OCI-LY7 (cell line): ENCODE data around the gene CCDC83. TPM values are rescaled to one million over a fixed set of nuclear protein-coding genes. Genes with fewer than 3 reads are reported as not detected.
"Not testable (repeated sequence)": the region's sequence is repeated elsewhere in the genome, so short reads cannot be mapped to it uniquely, and the experiment has no call there.

Experiments used
- BruUV-seq: library from RNA; stranded (reverse); fragments of 400-500 nt; replicated peaks from 2 replicates; lab custom pipeline; 2021; lab: Mats Ljungman, UMichigan
- CTCF ChIA-PET: fragments of 300-600 bp; sonication (Branson Sonifier 250); formaldehyde crosslinking; loops from one replicate; lab custom pipeline; 2022; ENCODE audit warnings: antibody characterized with exemption; ENCODE audit not compliant: unreplicated experiment; lab: Charles Lee
- POLR2A ChIA-PET: fragments of 300-600 bp; sonication (Branson Sonifier 250); formaldehyde crosslinking; loops from one replicate; lab custom pipeline; 2022; ENCODE audit warnings: antibody characterized with exemption; lab: Charles Lee
- DNase-seq: peaks from one replicate; pipeline ENCODE4 v3.0.0-alpha.2; 2015; ENCODE audit warnings: low spot score
- H2AFZ ChIP-seq: fragments of 200-600 bp; sonication (generic), shearing (Covaris generic); 2 replicates; pipeline ENCODE4 v1.6.1; 2014; ENCODE audit warnings: mild to moderate bottlenecking, antibody characterized with exemption, low read length, moderate library complexity
- H3K27ac ChIP-seq: fragments of 200-600 bp; sonication (generic); 2 replicates; pipeline ENCODE4 v1.5.1; 2014; ENCODE audit warnings: mixed run types, low read depth, mild to moderate bottlenecking, moderate library complexity, low read length, inconsistent platforms; ENCODE audit not compliant: poor library complexity, severe bottlenecking
- H3K36me3 ChIP-seq: fragments of 200-600 bp; sonication (generic); 2 replicates; pipeline ENCODE4 v1.6.1; 2014; ENCODE audit warnings: mild to moderate bottlenecking, antibody characterized with exemption, low read length, moderate library complexity, mixed read lengths; ENCODE audit not compliant: insufficient read depth
- H3K4me1 ChIP-seq: fragments of 200-600 bp; sonication (generic); 2 replicates; pipeline ENCODE4 v1.5.1; 2014; ENCODE audit warnings: mild to moderate bottlenecking, low read length; ENCODE audit not compliant: insufficient read depth, poor library complexity, severe bottlenecking
- H3K4me2 ChIP-seq: fragments of 200-600 bp; sonication (generic); 2 replicates; pipeline ENCODE4 v1.6.1; 2014; ENCODE audit warnings: mild to moderate bottlenecking, low read length
- H3K4me3 ChIP-seq: fragments of 200-600 bp; sonication (generic); 2 replicates; pipeline ENCODE4 v1.5.1; 2014; ENCODE audit warnings: mild to moderate bottlenecking, low read depth, low read length; ENCODE audit not compliant: poor library complexity, severe bottlenecking
- H3K79me2 ChIP-seq: fragments of 200-600 bp; sonication (generic); 2 replicates; pipeline ENCODE4 v1.6.1; 2016; ENCODE audit warnings: low read depth, mild to moderate bottlenecking, low read length, moderate library complexity, mixed read lengths; ENCODE audit not compliant: insufficient read depth
- H3K9me2 ChIP-seq: fragments of 200-600 bp; sonication (generic); 2 replicates; pipeline ENCODE4 v1.6.1; 2016; ENCODE audit warnings: mild to moderate bottlenecking, low read length, mixed read lengths; ENCODE audit not compliant: insufficient read depth
- H3K9me3 ChIP-seq: fragments of 200-600 bp; sonication (generic); 2 replicates; pipeline ENCODE4 v1.6.1; 2014; ENCODE audit warnings: mild to moderate bottlenecking, mixed run types, low read length, mixed read lengths
- H4K20me1 ChIP-seq: fragments of 200-600 bp; sonication (generic); 2 replicates; pipeline ENCODE4 v1.6.1; 2014; ENCODE audit warnings: mild to moderate bottlenecking, antibody characterized with exemption, low read length, moderate library complexity, mixed read lengths; ENCODE audit not compliant: insufficient read depth
- CTCF ChIP-seq: fragments of 200-600 bp; sonication (generic); conservative IDR thresholded peaks from 2 replicates; pipeline ENCODE4 v1.5.1; 2014; ENCODE audit warnings: mild to moderate bottlenecking, antibody characterized with exemption, low read length, moderate library complexity, mixed read lengths
- EZH2phosphoT487 ChIP-seq: fragments of 200-600 bp; sonication (generic); IDR thresholded peaks from 2 replicates; pipeline ENCODE4 v1.6.1; 2018; ENCODE audit warnings: low read depth, borderline replicate concordance, mild to moderate bottlenecking, mixed run types, antibody characterized with exemption, low read length, moderate library complexity, mixed read lengths
- intact Hi-C: fragments of 100-400 bp; cut with micrococcal nuclease; formaldehyde crosslinking; loops from one replicate; pipeline ENCODE4 v1.10.0; 2022; ENCODE audit not compliant: unreplicated experiment
- total RNA-seq, 2 experiments: library from RNA; depleted of rRNA in 1 of 2; stranded (reverse); fragments of >200 nt in 1 of 2; shearing (Covaris generic) in 1 of 2; gene quantifications; 2 replicates each; pipeline ENCODE4 v1.2.3, GENCODE V29; 2014 to 2022

Gene CCDC83
- total RNA-seq, 2 experiments from 2014 or later, result not detected

GRCh38 chr11:85950317-85951048, 95.3 kb downstream of the CCDC83 start:
- Histone ChIP-seq H3K9me3 (peaks cover 11% of the 10 kb centered on the region; the same call in 1 of the 2 replicates), H2AFZ (no peak overlapping the region), H3K4me3 (no peak overlapping the region), H3K9me2 (no peaks in the 10 kb centered on the region), H4K20me1 (no peaks in the 10 kb centered on the region), H3K36me3 (peaks cover 18% of the 10 kb centered on the region), H3K27ac (no peak overlapping the region), H3K79me2 (no peaks in the 10 kb centered on the region), H3K4me1 (no peaks in the 10 kb centered on the region), H3K4me2 (no peak overlapping the region)
- no TSS peak for BruUV-seq
- POLR2A ChIA-PET, result no interaction called here
- no peak for TF ChIP-seq EZH2phosphoT487
- TF ChIP-seq CTCF, result no peak
- DNase-seq, result no peak
- CTCF ChIA-PET, result no interaction called here
- intact Hi-C loops, result no loop called here

- TF ChIP-seq EZH2phosphoT487 (no peak), CTCF (no peak)
- POLR2A ChIA-PET, result no interaction called here
- H3K9me3 ChIP-seq, result peaks cover 5% of the 10 kb centered on the region; the same call in 1 of the 2 replicates
- no peak for DNase-seq
- no peaks in the 10 kb centered on the region for H4K20me1 ChIP-seq
- intact Hi-C loops, result no loop called here
- CTCF ChIA-PET, result no interaction called here
- H3K4me2 ChIP-seq, result no peak overlapping the region
- H3K9me2 ChIP-seq, result no peaks in the 10 kb centered on the region
- H2AFZ ChIP-seq, result no peak overlapping the region
- peaks cover 24% of the 10 kb centered on the region for H3K36me3 ChIP-seq
- H3K4me1 ChIP-seq, result no peaks in the 10 kb centered on the region
- no peaks in the 10 kb centered on the region for H3K79me2 ChIP-seq
- no TSS peak for BruUV-seq
- no peak overlapping the region for H3K4me3 ChIP-seq
- H3K27ac ChIP-seq, result no peak overlapping the region
These were observed 95.8 kb downstream of the CCDC83 start for GRCh38 chr11:85951049-85951405.

- intact Hi-C loops, result no loop called here
- Histone ChIP-seq H3K36me3 (peaks cover 29% of the 10 kb centered on the region), H3K9me2 (no peaks in the 10 kb centered on the region), H3K4me1 (no peaks in the 10 kb centered on the region), H3K27ac (no peak overlapping the region), H2AFZ (no peak overlapping the region), H3K9me3 (no peaks in the 10 kb centered on the region), H4K20me1 (no peaks in the 10 kb centered on the region), H3K4me3 (no peak overlapping the region), H3K79me2 (no peaks in the 10 kb centered on the region), H3K4me2 (no peak overlapping the region)
- DNase-seq, result no peak
- BruUV-seq, result no TSS peak
- TF ChIP-seq CTCF (no peak), EZH2phosphoT487 (no peak)
- CTCF ChIA-PET, result no interaction called here
- POLR2A ChIA-PET, result no interaction called here
These were observed 96.4 kb downstream of the CCDC83 start for GRCh38 chr11:85951428-85952107.

- H3K4me1 ChIP-seq, DNase-seq, H4K20me1 ChIP-seq, H3K27ac ChIP-seq, CTCF ChIA-PET, H3K4me3 ChIP-seq, H2AFZ ChIP-seq, POLR2A ChIA-PET, H3K79me2 ChIP-seq, intact Hi-C loops, H3K9me3 ChIP-seq, H3K4me2 ChIP-seq, BruUV-seq, H3K9me2 ChIP-seq: not testable (repeated sequence)
- H3K36me3 ChIP-seq, result peaks cover 34% of the 10 kb centered on the region
These were observed 96.9 kb downstream of the CCDC83 start for GRCh38 chr11:85952108-85952485.
